Lower lobe of right lung (tissue), 2 donors: ENCODE measurements around the gene MDM1. TPM values are rescaled to one million over a fixed set of nuclear protein-coding genes. Genes with fewer than 3 reads are reported as not detected.
A peak's percentile ranks its signal among the peaks of the same experiment; 100 is the strongest.

Experiments used
- ATAC-seq, 2 donors: fragments of 200-7000 bp; cut with Tn5 transposase; one replicate each; pipeline ENCODE4 v1.9.1; 2020 to 2022; ENCODE audit warnings: mild to moderate bottlenecking in 2 of 2, moderate library complexity in 2 of 2
- DNase-seq: peaks from one replicate; pipeline ENCODE4 v3.0.0-alpha.2; 2020
- H3K27ac ChIP-seq: fragments of 200-600 bp; one replicate; pipeline ENCODE4 v1.8.0; 2022
- H3K27me3 ChIP-seq: fragments of 200-600 bp; one replicate; pipeline ENCODE4 v1.8.0; 2022; ENCODE audit warnings: low read depth
- H3K36me3 ChIP-seq: fragments of 200-600 bp; one replicate; pipeline ENCODE4 v1.8.0; 2022; ENCODE audit warnings: mild to moderate bottlenecking
- H3K4me1 ChIP-seq: fragments of 200-600 bp; one replicate; pipeline ENCODE4 v1.8.0; 2022
- H3K4me3 ChIP-seq: fragments of 200-600 bp; one replicate; pipeline ENCODE4 v1.8.0; 2022; ENCODE audit warnings: mild to moderate bottlenecking
- H3K9me3 ChIP-seq: fragments of 200-600 bp; one replicate; pipeline ENCODE4 v1.8.0; 2022
- CTCF ChIP-seq: fragments of 200-600 bp; IDR thresholded peaks from one replicate; pipeline ENCODE4 v1.8.0; 2022; ENCODE audit warnings: antibody characterized with exemption, mild to moderate bottlenecking
- intact Hi-C: fragments of 100-400 bp; cut with DNase I; formaldehyde crosslinking; loops from one replicate; pipeline ENCODE4 v1.11.0; 2022
- total RNA-seq: library from RNA; stranded (reverse); fragmentation: NEBNext Ultra II Directional; extraction: Animal tissue kit (Norgen Biotek cat#: 25700); gene quantifications from one replicate; pipeline ENCODE4 v1.2.1, GENCODE V29; 2021
- donor health status: DM: no; HTN: yes; CAD: no; lungs with severe emphysema.

The MDM1 gene
- total RNA-seq, 1 donor from 2014 or later: 13.8 TPM

- no peak for TF ChIP-seq CTCF
- Histone ChIP-seq H3K36me3 (no peaks in the 10 kb centered on the region), H3K9me3 (no peaks in the 10 kb centered on the region), H3K4me1 (no peaks in the 10 kb centered on the region), H3K27me3 (no peaks in the 10 kb centered on the region), H3K4me3 (no peak overlapping the region), H3K27ac (no peak overlapping the region)
- DNase-seq (no peak), ATAC-seq (no peak)
- intact Hi-C loops: no loop called here
Observed at GRCh38 chr12:68246350-68246749, 85.8 kb downstream of the MDM1 start.

- Histone ChIP-seq H3K4me1 (peaks cover 5% of the 10 kb centered on the region), H3K9me3 (no peaks in the 10 kb centered on the region), H3K27me3 (no peaks in the 10 kb centered on the region), H3K36me3 (no peaks in the 10 kb centered on the region), H3K27ac (no peak overlapping the region), H3K4me3 (peak overlapping the region; percentile 29)
- intact Hi-C loops: no loop called here
- no peak for DNase-seq
- no peak for ATAC-seq
- TF ChIP-seq CTCF: no peak
Observed at GRCh38 chr12:68245180-68246021, 86.8 kb downstream of the MDM1 start.

Other genes starting within 250 kb of the MDM1 start
- gene IFNG, start 172.6 kb downstream of the MDM1 start, total RNA-seq: not detected
- not detected for gene IL26, start 106.6 kb downstream of the MDM1 start, total RNA-seq
- gene IL22, start 78.8 kb downstream of the MDM1 start, total RNA-seq: not detected